Measurements from ENCODE around the gene ANKRD13B.

Gene ANKRD13B

GRCh38 chr17:29661213-29661612, 68.3 kb downstream of the ANKRD13B start:
- no peak overlapping the region for H3K4me3 Mint-ChIP-seq
- peak overlapping the region; percentile 10 for H3K27ac Mint-ChIP-seq
- H3K27me3 Mint-ChIP-seq: no peaks in the 10 kb centered on the region
- DNase-seq (no peak), ATAC-seq (replicated peaks) (no peak)
- peaks cover 0 to 2% of the 10 kb centered on the region in 2 donors for H3K9me3 Mint-ChIP-seq
- H3K36me3 Mint-ChIP-seq: peaks cover 26 to 36% of the 10 kb centered on the region in 2 donors
- H3K4me1 Mint-ChIP-seq: peaks cover 12 to 27% of the 10 kb centered on the region in 2 donors

GRCh38 chr17:29663155-29663554, 70.2 kb downstream of the ANKRD13B start:
- peaks cover 0 to 2% of the 10 kb centered on the region in 2 donors for H3K9me3 Mint-ChIP-seq
- no peak overlapping the region for H3K4me3 Mint-ChIP-seq
- ATAC-seq (replicated peaks) (no peak), DNase-seq (no peak)
- peaks cover 28 to 40% of the 10 kb centered on the region in 2 donors for H3K36me3 Mint-ChIP-seq
- no peaks in the 10 kb centered on the region for H3K27me3 Mint-ChIP-seq
- H3K4me1 Mint-ChIP-seq: peaks cover 17 to 42% of the 10 kb centered on the region in 2 donors
- no peak overlapping the region for H3K27ac Mint-ChIP-seq

Data from stimulated activated naive B cell treated with anti-CD40 and anti-IgM and Interleukin-4, amounts not matched to agents 10 μg/mL and 1 μg/mL and 100 μg/mL, for 72 hours (primary cell).